Effector memory CD4-positive, alpha-beta T cell (primary cell): ENCODE results near the gene ABLIM2.
A peak's percentile ranks its signal among the peaks of the same experiment; 100 is the strongest.

Experiments
- DNase-seq, 3 donors: peaks; one replicate each; pipeline ENCODE4 v3.0.0-alpha.2; 2020
- H3K27ac ChIP-seq: 2 replicates; pipeline ENCODE4 v1.7.0; 2013; ENCODE audit warnings: mild to moderate bottlenecking, low read length, moderate library complexity; ENCODE audit not compliant: insufficient read depth, poor library complexity, severe bottlenecking
- H3K27me3 ChIP-seq: replicated peaks from 2 replicates; pipeline ENCODE4 v1.7.0; 2013; ENCODE audit warnings: mild to moderate bottlenecking, low read length; ENCODE audit not compliant: insufficient read depth, control insufficient read depth, poor library complexity, severe bottlenecking
- H3K36me3 ChIP-seq: 2 replicates; pipeline ENCODE4 v1.7.0; 2013; ENCODE audit warnings: mild to moderate bottlenecking, low read length, moderate library complexity; ENCODE audit not compliant: control insufficient read depth, insufficient read depth
- H3K4me1 ChIP-seq: 2 replicates; pipeline ENCODE4 v1.7.0; 2013; ENCODE audit warnings: low read length, mild to moderate bottlenecking; ENCODE audit not compliant: control insufficient read depth, insufficient read depth, poor library complexity, severe bottlenecking
- H3K4me3 ChIP-seq: 2 replicates; pipeline ENCODE4 v1.7.0; 2013; ENCODE audit warnings: low read length, low read depth, mild to moderate bottlenecking; ENCODE audit not compliant: insufficient read depth, poor library complexity, severe bottlenecking
- H3K9me3 ChIP-seq: 2 replicates; pipeline ENCODE4 v1.7.0; 2013; ENCODE audit warnings: mild to moderate bottlenecking, low read length, moderate library complexity; ENCODE audit not compliant: control insufficient read depth

The ABLIM2 gene

GRCh38 chr4:8200302-8200975 is 41.8 kb upstream of the ABLIM2 start:
- H3K4me1 ChIP-seq = peaks cover 44% of the 10 kb centered on the region
- DNase-seq = peak in 2 of 3 donors; percentile 27 to 31
- no peaks in the 10 kb centered on the region for H3K36me3 ChIP-seq
- H3K27ac ChIP-seq = peak overlapping the region; percentile 85
- no peaks in the 10 kb centered on the region for H3K27me3 ChIP-seq
- peak overlapping the region; percentile 86 for H3K4me3 ChIP-seq
- no peaks in the 10 kb centered on the region for H3K9me3 ChIP-seq

- Histone ChIP-seq H3K27me3 (no peaks in the 10 kb centered on the region), H3K9me3 (no peaks in the 10 kb centered on the region), H3K4me3 (peak overlapping the region; percentile 86), H3K27ac (peak overlapping the region; percentile 85), H3K36me3 (no peaks in the 10 kb centered on the region), H3K4me1 (peaks cover 44% of the 10 kb centered on the region)
- DNase-seq = no peak
Observed at GRCh38 chr4:8199594-8200301, 41.1 kb upstream of the ABLIM2 start.

- no peaks in the 10 kb centered on the region for H3K9me3 ChIP-seq
- peaks cover 44% of the 10 kb centered on the region for H3K4me1 ChIP-seq
- no peaks in the 10 kb centered on the region for H3K27me3 ChIP-seq
- DNase-seq = peak; percentile 12 to 48 (median 35)
- no peaks in the 10 kb centered on the region for H3K36me3 ChIP-seq
- H3K27ac ChIP-seq = peak within 1 kb of the TSS; percentile 85
- H3K4me3 ChIP-seq = peak within 1 kb of the TSS; percentile 86
Observed at GRCh38 chr4:8198906-8199593, 40.4 kb upstream of the ABLIM2 start, which contains the start of gene SH3TC1. Gene SH3TC1, plus strand, starts transcription at chr4:8199290. Its CDS starts 5,905 bp downstream, at chr4:8205195.

GRCh38 chr4:8198206-8198905 is 39.7 kb upstream of the ABLIM2 start:
- DNase-seq = no peak
- peak overlapping the region; percentile 86 for H3K4me3 ChIP-seq
- no peaks in the 10 kb centered on the region for H3K9me3 ChIP-seq
- no peaks in the 10 kb centered on the region for H3K36me3 ChIP-seq
- peaks cover 44% of the 10 kb centered on the region for H3K4me1 ChIP-seq
- H3K27me3 ChIP-seq = no peaks in the 10 kb centered on the region
- peak overlapping the region; percentile 85 for H3K27ac ChIP-seq

- no peak for DNase-seq
- Histone ChIP-seq H3K4me3 (no peak overlapping the region), H3K9me3 (no peaks in the 10 kb centered on the region), H3K36me3 (no peaks in the 10 kb centered on the region), H3K4me1 (peaks cover 42% of the 10 kb centered on the region), H3K27me3 (no peaks in the 10 kb centered on the region), H3K27ac (no peak overlapping the region)
Observed at GRCh38 chr4:8197521-8197920, 38.9 kb upstream of the ABLIM2 start.

GRCh38 chr4:8195841-8196458 is 37.3 kb upstream of the ABLIM2 start:
- no peaks in the 10 kb centered on the region for H3K27me3 ChIP-seq
- H3K4me1 ChIP-seq = peaks cover 27% of the 10 kb centered on the region
- no peak overlapping the region for H3K27ac ChIP-seq
- H3K36me3 ChIP-seq = no peaks in the 10 kb centered on the region
- no peaks in the 10 kb centered on the region for H3K9me3 ChIP-seq
- H3K4me3 ChIP-seq = no peak overlapping the region
- no peak for DNase-seq

GRCh38 chr4:8195431-8195830 is 36.8 kb upstream of the ABLIM2 start:
- H3K4me3 ChIP-seq = no peak overlapping the region
- H3K27ac ChIP-seq = no peak overlapping the region
- H3K4me1 ChIP-seq = peaks cover 21% of the 10 kb centered on the region

GRCh38 chr4:8194306-8195242 is 36.0 kb upstream of the ABLIM2 start:
- Histone ChIP-seq H3K36me3 (no peaks in the 10 kb centered on the region), H3K4me3 (no peak overlapping the region), H3K4me1 (peaks cover 13% of the 10 kb centered on the region), H3K27ac (no peak overlapping the region), H3K9me3 (no peaks in the 10 kb centered on the region), H3K27me3 (no peaks in the 10 kb centered on the region)
- no peak for DNase-seq

More at GRCh38 chr4:8195431-8195830, 36.8 kb upstream of the ABLIM2 start:
- DNase-seq = no peak
- H3K9me3 ChIP-seq = no peaks in the 10 kb centered on the region
- H3K27me3 ChIP-seq = no peaks in the 10 kb centered on the region
- H3K36me3 ChIP-seq = no peaks in the 10 kb centered on the region
